H9 (cell line): ENCODE results near the gene GARNL3. TPM values are rescaled to one million over a fixed set of nuclear protein-coding genes. Genes with fewer than 3 reads are reported as not detected.

Source experiments
- DNase-seq: peaks from one replicate; pipeline ENCODE4 v3.0.0-alpha.2; 2017
- H2AFZ ChIP-seq: one replicate; pipeline ENCODE4 v1.6.1; 2013; ENCODE audit warnings: mild to moderate bottlenecking, low read length, control low read depth, moderate library complexity
- H2AK5ac ChIP-seq: 2 replicates; pipeline ENCODE4 v1.6.1; 2013; ENCODE audit warnings: low read length, control low read depth, mixed read lengths; ENCODE audit not compliant: insufficient read length
- H2BK120ac ChIP-seq: one replicate; pipeline ENCODE4 v1.6.1; 2013; ENCODE audit warnings: low read depth, mild to moderate bottlenecking, low read length, control low read depth, inconsistent platforms; ENCODE audit not compliant: poor library complexity, severe bottlenecking
- H2BK12ac ChIP-seq: 2 replicates; pipeline ENCODE4 v1.6.1; 2013; ENCODE audit warnings: low read length, control low read depth, mixed read lengths, low read depth; ENCODE audit not compliant: insufficient read length
- H2BK15ac ChIP-seq: 2 replicates; pipeline ENCODE4 v1.6.1; 2013; ENCODE audit warnings: low read depth, low read length, control low read depth
- H2BK20ac ChIP-seq: one replicate; pipeline ENCODE4 v1.6.1; 2013; ENCODE audit warnings: low read depth, mild to moderate bottlenecking, low read length, control low read depth, inconsistent platforms; ENCODE audit not compliant: poor library complexity, severe bottlenecking
- H2BK5ac ChIP-seq: 2 replicates; pipeline ENCODE4 v1.6.1; 2013; ENCODE audit warnings: low read length, control low read depth, mixed read lengths; ENCODE audit not compliant: insufficient read length
- H3K14ac ChIP-seq: 2 replicates; pipeline ENCODE4 v1.6.1; 2013; ENCODE audit warnings: low read length, control low read depth; ENCODE audit not compliant: insufficient read depth
- H3K18ac ChIP-seq: 2 replicates; pipeline ENCODE4 v1.6.1; 2013; ENCODE audit warnings: low read depth, mild to moderate bottlenecking, mixed read lengths, low read length, control low read depth; ENCODE audit not compliant: insufficient read length
- H3K23ac ChIP-seq: 2 replicates; pipeline ENCODE4 v1.6.1; 2013; ENCODE audit warnings: low read length, control low read depth, mixed read lengths, low read depth; ENCODE audit not compliant: insufficient read length
- H3K23me2 ChIP-seq: 2 replicates; pipeline ENCODE4 v1.6.1; 2013; ENCODE audit warnings: low read depth, mild to moderate bottlenecking, mixed read lengths, low read length, control low read depth; ENCODE audit not compliant: insufficient read length, poor library complexity, severe bottlenecking
- H3K27ac ChIP-seq: 2 replicates; pipeline ENCODE4 v1.5.1; 2013; ENCODE audit warnings: low read length, control low read depth, mixed read lengths, low read depth; ENCODE audit not compliant: insufficient read length
- H3K27me3 ChIP-seq: 2 replicates; pipeline ENCODE4 v1.6.1; 2013; ENCODE audit warnings: low read length, control low read depth, inconsistent platforms; ENCODE audit not compliant: insufficient read depth
- H3K4ac ChIP-seq: 2 replicates; pipeline ENCODE4 v1.6.1; 2013; ENCODE audit warnings: low read depth, mild to moderate bottlenecking, control low read depth, inconsistent platforms, low read length, moderate library complexity
- H3K4me1 ChIP-seq: 2 replicates; pipeline ENCODE4 v1.6.1; 2013; ENCODE audit warnings: low read length, control low read depth, inconsistent platforms; ENCODE audit not compliant: insufficient read depth
- H3K4me2 ChIP-seq: 2 replicates; pipeline ENCODE4 v1.6.1; 2013; ENCODE audit warnings: low read length, control low read depth, mixed read lengths; ENCODE audit not compliant: insufficient read length, insufficient read depth
- H3K56ac ChIP-seq: 2 replicates; pipeline ENCODE4 v1.6.1; 2013; ENCODE audit warnings: low read depth, mild to moderate bottlenecking, mixed read lengths, low read length, control low read depth; ENCODE audit not compliant: insufficient read length
- H3K79me1 ChIP-seq: 2 replicates; pipeline ENCODE4 v1.6.1; 2013; ENCODE audit warnings: low read depth, mild to moderate bottlenecking, moderate library complexity, low read length, control low read depth, inconsistent platforms; ENCODE audit not compliant: insufficient read depth, poor library complexity, severe bottlenecking
- H3K79me2 ChIP-seq: 2 replicates; pipeline ENCODE4 v1.6.1; 2013; ENCODE audit warnings: low read length, control low read depth, inconsistent platforms; ENCODE audit not compliant: insufficient read depth
- H3K9ac ChIP-seq: 2 replicates; pipeline ENCODE4 v1.6.1; 2013; ENCODE audit warnings: low read length, control low read depth, mixed read lengths; ENCODE audit not compliant: insufficient read length; ENCODE audit errors: extremely low read depth
- H3K9me3 ChIP-seq: one replicate; pipeline ENCODE4 v1.6.1; 2013; ENCODE audit warnings: low read depth, low read length, inconsistent platforms; ENCODE audit not compliant: control insufficient read depth
- H3T11ph ChIP-seq: one replicate; pipeline ENCODE4 v1.6.1; 2013; ENCODE audit warnings: mild to moderate bottlenecking, low read length, control low read depth, inconsistent platforms
- H4K20me1 ChIP-seq: one replicate; pipeline ENCODE4 v1.6.1; 2013; ENCODE audit not compliant: control insufficient read depth, insufficient read length, insufficient read depth
- H4K5ac ChIP-seq: 2 replicates; pipeline ENCODE4 v1.6.1; 2013; ENCODE audit warnings: low read depth, mild to moderate bottlenecking, mixed read lengths, low read length, control low read depth; ENCODE audit not compliant: insufficient read length
- H4K8ac ChIP-seq: replicated peaks from 2 replicates; pipeline ENCODE4 v1.6.1; 2013; ENCODE audit warnings: low read length, control low read depth, mixed read lengths, low read depth; ENCODE audit not compliant: insufficient read length
- H4K91ac ChIP-seq: 2 replicates; pipeline ENCODE4 v1.6.1; 2013; ENCODE audit warnings: low read depth, mild to moderate bottlenecking, moderate library complexity, mixed read lengths, low read length, control low read depth; ENCODE audit not compliant: insufficient read length
- H3K27ac Mint-ChIP-seq, 3 experiments: 2 replicates in 2 of 3; 3 replicates in 1 of 3; pipeline ENCODE4 v1.8.0; 2020 to 2021; ENCODE audit warnings: mixed read lengths in 3 of 3, mild to moderate bottlenecking in 1 of 3, moderate library complexity in 1 of 3
- H3K27me3 Mint-ChIP-seq: 2 replicates; pipeline ENCODE4 v1.8.0; 2021; ENCODE audit warnings: low read depth, mild to moderate bottlenecking, moderate library complexity, mixed read lengths
- H3K36me3 Mint-ChIP-seq, 3 experiments: 2 replicates in 2 of 3; 3 replicates in 1 of 3; pipeline ENCODE4 v1.8.0; 2020 to 2021; ENCODE audit warnings: low read depth in 3 of 3, mixed read lengths in 3 of 3; ENCODE audit not compliant: insufficient read depth in 1 of 3
- H3K4me1 Mint-ChIP-seq, 2 experiments: 2 replicates each; pipeline ENCODE4 v1.8.0; 2020; ENCODE audit warnings: mixed read lengths in 2 of 2
- H3K4me3 Mint-ChIP-seq, 2 experiments: 2 replicates in 1 of 2; 3 replicates in 1 of 2; pipeline ENCODE4 v1.8.0; 2020 to 2021; ENCODE audit warnings: mild to moderate bottlenecking in 2 of 2, mixed read lengths in 2 of 2, moderate library complexity in 1 of 2
- H3K9me3 Mint-ChIP-seq, 2 experiments: 2 replicates in 1 of 2; 3 replicates in 1 of 2; pipeline ENCODE4 v1.8.0; 2020; ENCODE audit warnings: mild to moderate bottlenecking in 2 of 2, mixed read lengths in 2 of 2, moderate library complexity in 1 of 2
- WGBS: extraction: QIAGEN DNeasy Blood & Tissue Kit; methylation state at CpG from one replicate; pipeline ENCODE4 v1.1.7; 2013; ENCODE audit warnings: missing lambda C conversion rate, low lambda C conversion rate, mixed read lengths; ENCODE audit not compliant: insufficient read length; ENCODE audit errors: extremely low coverage; 5-methylcytosine and 5-hydroxymethylcytosine counted together
- total RNA-seq: library from RNA; stranded (reverse); gene quantifications from 2 replicates; pipeline ENCODE4 v1.2.1, GENCODE V29; 2021
- TF ChIP-seq, protein P1 (sequence below): fragments of 200-600 bp; sonication (generic); conservative IDR thresholded peaks from 3 replicates; pipeline ENCODE4 v1.8.0; 2021; ENCODE audit warnings: antibody characterized with exemption, mild to moderate bottlenecking

The GARNL3 gene
- total RNA-seq, 1 experiment from 2014 or later: 8.7 TPM

DNA sequence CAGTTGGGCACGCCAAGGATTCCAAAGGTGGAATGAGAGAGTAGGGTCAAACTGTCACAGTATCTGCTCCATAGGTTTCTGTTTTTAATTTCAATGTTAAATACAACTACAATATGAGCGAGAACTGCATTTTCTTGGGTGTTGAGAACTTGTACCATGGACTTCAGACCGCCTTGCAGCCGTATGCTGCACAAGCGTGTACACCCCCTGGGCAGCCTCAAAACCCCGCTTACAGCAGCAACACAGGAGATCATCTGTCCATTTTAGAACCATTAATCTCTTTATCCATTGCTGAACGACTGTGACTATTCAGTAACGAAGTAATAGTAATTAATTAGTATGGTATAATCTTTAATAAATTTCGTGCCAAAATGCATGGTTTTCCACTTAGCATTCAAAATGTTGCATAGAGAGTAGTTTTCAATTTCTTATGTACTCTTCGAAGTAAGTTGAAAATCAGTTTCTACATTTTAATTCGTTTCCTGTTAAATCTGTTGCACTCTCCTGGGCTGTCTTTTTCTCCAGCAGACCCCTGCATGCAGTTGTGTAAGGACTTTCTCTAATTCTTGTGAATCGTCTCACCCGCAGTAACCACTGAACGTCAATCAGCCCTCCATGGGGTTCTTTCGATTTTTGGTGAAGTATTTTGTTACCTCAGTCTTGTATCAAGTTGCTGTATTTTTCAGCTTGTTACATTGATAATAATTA is 42.0 kb upstream of the GARNL3 start:
- no peak overlapping the region for H2BK15ac ChIP-seq
- H3K14ac ChIP-seq: no peak overlapping the region
- TF ChIP-seq, protein P1, sequence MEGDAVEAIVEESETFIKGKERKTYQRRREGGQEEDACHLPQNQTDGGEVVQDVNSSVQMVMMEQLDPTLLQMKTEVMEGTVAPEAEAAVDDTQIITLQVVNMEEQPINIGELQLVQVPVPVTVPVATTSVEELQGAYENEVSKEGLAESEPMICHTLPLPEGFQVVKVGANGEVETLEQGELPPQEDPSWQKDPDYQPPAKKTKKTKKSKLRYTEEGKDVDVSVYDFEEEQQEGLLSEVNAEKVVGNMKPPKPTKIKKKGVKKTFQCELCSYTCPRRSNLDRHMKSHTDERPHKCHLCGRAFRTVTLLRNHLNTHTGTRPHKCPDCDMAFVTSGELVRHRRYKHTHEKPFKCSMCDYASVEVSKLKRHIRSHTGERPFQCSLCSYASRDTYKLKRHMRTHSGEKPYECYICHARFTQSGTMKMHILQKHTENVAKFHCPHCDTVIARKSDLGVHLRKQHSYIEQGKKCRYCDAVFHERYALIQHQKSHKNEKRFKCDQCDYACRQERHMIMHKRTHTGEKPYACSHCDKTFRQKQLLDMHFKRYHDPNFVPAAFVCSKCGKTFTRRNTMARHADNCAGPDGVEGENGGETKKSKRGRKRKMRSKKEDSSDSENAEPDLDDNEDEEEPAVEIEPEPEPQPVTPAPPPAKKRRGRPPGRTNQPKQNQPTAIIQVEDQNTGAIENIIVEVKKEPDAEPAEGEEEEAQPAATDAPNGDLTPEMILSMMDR: no peak
- no peak overlapping the region for H3K9ac ChIP-seq
- H3K4me1 ChIP-seq: no peaks in the 10 kb centered on the region
- no peak overlapping the region for H2BK5ac ChIP-seq
- no peak overlapping the region for H4K8ac ChIP-seq
- no peak overlapping the region for H2AFZ ChIP-seq
- H4K5ac ChIP-seq: no peak overlapping the region
- H3K56ac ChIP-seq: no peak overlapping the region
- no peak overlapping the region for H3K4me2 ChIP-seq
- H3K27ac Mint-ChIP-seq: no peak overlapping the region
- H3K27me3 ChIP-seq: no peaks in the 10 kb centered on the region; the same call in 1 of the 2 replicates
- WGBS: no CpG with 5 or more reads among the region's 15 CpGs
- no peak overlapping the region for H2BK120ac ChIP-seq
- H2BK12ac ChIP-seq: no peak overlapping the region
- H3K23me2 ChIP-seq: peaks cover 11% of the 10 kb centered on the region
- H3K18ac ChIP-seq: no peak overlapping the region
- peaks cover 0 to 2% (median 0%) of the 10 kb centered on the region in 3 experiments; a peak in 2 of 7 replicates for H3K36me3 Mint-ChIP-seq
- no peak overlapping the region for H3K27ac ChIP-seq
- no peaks in the 10 kb centered on the region for H3K79me2 ChIP-seq
- no peaks in the 10 kb centered on the region; a peak in 1 of 5 replicates for H3K9me3 Mint-ChIP-seq
- H4K20me1 ChIP-seq: no peaks in the 10 kb centered on the region
- H3K4me1 Mint-ChIP-seq: peaks cover 14% of the 10 kb centered on the region in 2 experiments
- no peaks in the 10 kb centered on the region for H3K9me3 ChIP-seq
- no peak overlapping the region for H4K91ac ChIP-seq
- H3K4me3 Mint-ChIP-seq: no peak overlapping the region
- H3K27me3 Mint-ChIP-seq: peaks cover 42% of the 10 kb centered on the region
- H2BK20ac ChIP-seq: no peak overlapping the region
- H3T11ph ChIP-seq: no peak overlapping the region
- DNase-seq: no peak
- H3K79me1 ChIP-seq: no peaks in the 10 kb centered on the region
- H2AK5ac ChIP-seq: no peak overlapping the region
- H3K4ac ChIP-seq: no peak overlapping the region
- H3K23ac ChIP-seq: no peak overlapping the region
